Iris pigment epithelial cell (primary cell): ENCODE measurements around the gene SHTN1.
A peak's percentile ranks its signal among the peaks of the same experiment; 100 is the strongest.

ENCODE experiments used
- DNase-seq: peaks from one replicate; pipeline ENCODE4 v3.0.0-alpha.2; 2011; ENCODE audit warnings: low read depth

The SHTN1 gene

GRCh38 chr10:116917481-116917880, 87.5 kb downstream of the SHTN1 start:
- DNase-seq = no peak

GRCh38 chr10:116915340-116915739, 89.6 kb downstream of the SHTN1 start:
- no peak for DNase-seq

GRCh38 chr10:116913695-116914094, 91.3 kb downstream of the SHTN1 start:
- DNase-seq = no peak

- no peak for DNase-seq
These were observed 92.8 kb downstream of the SHTN1 start for GRCh38 chr10:116912162-116912561.

- no peak for DNase-seq
These were observed 94.1 kb downstream of the SHTN1 start for GRCh38 chr10:116910910-116911309.

GRCh38 chr10:116909307-116909706, 95.7 kb downstream of the SHTN1 start:
- no peak for DNase-seq

- DNase-seq = no peak
These were observed 97.6 kb downstream of the SHTN1 start for GRCh38 chr10:116907245-116907987.

- no peak for DNase-seq
These were observed 99.2 kb downstream of the SHTN1 start for GRCh38 chr10:116905845-116906210.

GRCh38 chr10:116899626-116900025, 105.4 kb downstream of the SHTN1 start:
- DNase-seq = no peak

GRCh38 chr10:116893686-116894037, 111.3 kb downstream of the SHTN1 start:
- DNase-seq = no peak

GRCh38 chr10:116892907-116893685, 111.9 kb downstream of the SHTN1 start:
- peak; percentile 34 for DNase-seq

- DNase-seq = peak; percentile 92
These were observed 113.8 kb downstream of the SHTN1 start for GRCh38 chr10:116891208-116891607.

- DNase-seq = no peak
These were observed 115.9 kb downstream of the SHTN1 start for GRCh38 chr10:116889066-116889465.

- DNase-seq = peak; percentile 91
These were observed 116.5 kb downstream of the SHTN1 start for GRCh38 chr10:116888380-116889055.

- no peak for DNase-seq
These were observed 118.2 kb downstream of the SHTN1 start for GRCh38 chr10:116886772-116887171.

- no peak for DNase-seq
These were observed 122.3 kb downstream of the SHTN1 start for GRCh38 chr10:116882639-116883038.

GRCh38 chr10:116880716-116881482, 124.1 kb downstream of the SHTN1 start:
- no peak for DNase-seq

GRCh38 chr10:116879817-116880216, 125.2 kb downstream of the SHTN1 start:
- no peak for DNase-seq

- no peak for DNase-seq
These were observed 126.9 kb downstream of the SHTN1 start for GRCh38 chr10:116878123-116878522.

- no peak for DNase-seq
These were observed 127.6 kb downstream of the SHTN1 start for GRCh38 chr10:116877391-116877790.

GRCh38 chr10:116875897-116876296, 129.1 kb downstream of the SHTN1 start:
- DNase-seq = no peak

GRCh38 chr10:116873134-116873533, 131.9 kb downstream of the SHTN1 start:
- no peak for DNase-seq
